HG02610 (cell line): ENCODE results near the gene LLCFC1.

Source experiments
- ATAC-seq: cut with Tn5 transposase; IDR thresholded peaks from one replicate; pipeline ENCODE4 v1.9.1; 2021; ENCODE audit warnings: mild to moderate bottlenecking, moderate library complexity; ENCODE audit not compliant: unreplicated experiment

The LLCFC1 gene

DNA sequence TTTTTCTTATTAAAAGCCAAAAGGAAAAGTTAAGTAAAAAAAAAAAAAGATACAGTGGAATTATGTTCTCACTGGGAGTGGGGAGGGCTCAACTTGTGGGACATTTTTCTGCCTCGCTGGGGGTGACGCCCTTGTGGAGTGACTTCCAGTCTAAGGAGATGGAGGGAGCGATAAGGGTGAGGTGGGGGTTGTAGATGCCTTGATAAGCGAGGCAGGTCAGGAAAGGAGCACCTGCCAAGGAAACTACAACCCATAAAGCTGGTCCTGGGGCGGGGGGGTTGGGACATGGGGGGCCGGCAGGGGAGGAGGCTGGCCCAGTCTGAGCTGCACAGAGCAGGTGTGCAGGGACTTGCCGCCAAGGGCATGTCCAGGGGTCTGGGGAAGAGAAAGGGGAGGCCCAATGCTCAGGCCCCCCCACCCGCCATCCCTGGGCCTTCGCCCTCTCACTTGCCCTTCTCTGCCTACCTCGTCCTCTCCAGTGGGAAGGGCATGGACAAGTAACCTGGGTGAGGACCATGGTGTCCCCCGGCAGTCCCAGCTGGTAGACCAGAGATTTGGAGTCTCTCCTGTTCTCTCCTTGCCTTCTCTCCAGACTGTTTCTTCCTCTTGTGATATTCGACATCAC, 3.2 kb upstream of the LLCFC1 start:
- no peak for ATAC-seq

DNA sequence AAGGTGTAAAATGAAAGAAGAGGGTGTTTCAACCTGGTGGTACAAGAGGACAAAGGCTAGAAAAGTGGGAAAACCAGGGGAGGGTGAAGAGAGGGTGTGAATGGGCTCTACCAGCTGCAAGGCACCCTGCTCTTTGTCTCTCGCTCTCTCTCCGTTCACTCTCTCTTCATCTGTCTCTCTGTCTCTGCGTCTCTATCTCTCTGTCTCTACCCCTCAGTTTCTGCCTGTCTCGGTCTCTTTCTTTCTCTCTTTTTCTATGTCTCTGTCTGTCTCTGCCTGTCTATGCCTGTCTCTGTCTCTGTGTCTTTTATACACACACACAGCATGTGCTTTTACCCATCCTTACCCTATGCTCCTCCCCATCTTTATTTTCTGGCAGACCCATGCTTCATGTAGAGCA, 673 bp upstream of the LLCFC1 start:
- ATAC-seq = no peak

DNA sequence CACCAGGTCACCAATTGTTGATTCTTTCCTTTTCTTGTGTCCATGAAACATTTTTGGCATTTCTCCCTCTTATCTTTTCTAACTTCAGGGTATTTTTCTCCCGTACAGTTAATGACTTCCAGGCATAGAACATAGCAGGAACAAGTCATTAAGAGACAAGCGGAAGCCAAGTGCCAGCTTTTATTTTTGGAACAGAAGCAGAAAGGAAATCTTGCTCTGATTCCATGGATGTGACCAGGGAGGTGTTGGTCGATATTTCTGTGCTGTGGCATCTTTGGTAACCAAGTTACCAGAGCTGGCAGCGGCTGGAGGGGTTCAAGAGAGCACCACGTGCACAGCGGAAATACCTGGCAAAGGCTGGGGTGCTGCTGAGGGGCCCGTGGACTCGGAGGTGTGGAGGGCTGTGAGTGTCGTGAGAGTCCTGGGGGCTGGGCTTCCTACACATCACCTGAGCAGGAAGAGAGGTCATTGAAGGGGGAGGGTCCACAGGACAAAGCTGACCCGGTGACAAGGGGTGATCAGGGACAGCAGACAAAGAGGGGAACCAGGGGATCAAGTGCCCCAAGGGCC, 1.8 kb downstream of the LLCFC1 start:
- ATAC-seq = no peak

DNA sequence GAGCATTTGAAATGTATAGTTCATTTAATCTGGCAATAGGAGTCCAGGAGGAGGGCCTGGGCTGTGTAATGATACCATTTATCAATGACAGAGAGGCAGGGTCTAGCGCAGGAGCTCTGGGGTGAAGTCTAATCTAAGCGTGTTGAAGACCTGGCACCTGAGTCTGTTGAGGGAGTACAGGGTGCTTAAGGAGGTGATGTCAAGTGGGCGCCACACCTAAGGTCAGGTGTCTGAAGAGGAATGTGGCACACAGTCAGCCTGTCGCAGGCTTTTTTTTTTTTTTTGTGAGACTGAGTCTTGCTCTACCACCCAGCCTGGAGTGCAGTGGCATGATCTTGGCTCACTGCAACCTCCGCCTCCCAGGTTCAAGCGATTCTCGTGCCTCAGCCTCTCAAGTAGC, 2.3 kb downstream of the LLCFC1 start:
- no peak for ATAC-seq

DNA sequence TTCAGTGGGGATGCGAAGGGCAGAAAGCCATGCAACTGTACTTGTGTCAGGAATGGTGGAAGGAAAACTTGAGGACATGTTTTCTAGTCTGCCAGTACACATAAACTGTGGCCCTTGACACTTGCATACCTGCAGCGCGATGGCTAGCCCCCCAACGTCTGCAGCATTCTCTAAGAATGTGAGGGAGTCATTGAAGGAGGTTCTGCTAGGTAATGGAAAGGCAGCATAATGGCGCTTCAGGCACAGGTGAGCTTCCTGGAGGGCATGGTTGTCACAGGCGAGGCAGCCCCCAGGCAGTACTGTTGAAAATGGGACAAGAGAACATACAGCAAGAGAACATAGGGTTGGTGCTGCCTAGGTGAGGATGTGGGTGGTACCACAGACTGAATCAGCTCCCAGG, 3.5 kb downstream of the LLCFC1 start:
- no peak for ATAC-seq

DNA sequence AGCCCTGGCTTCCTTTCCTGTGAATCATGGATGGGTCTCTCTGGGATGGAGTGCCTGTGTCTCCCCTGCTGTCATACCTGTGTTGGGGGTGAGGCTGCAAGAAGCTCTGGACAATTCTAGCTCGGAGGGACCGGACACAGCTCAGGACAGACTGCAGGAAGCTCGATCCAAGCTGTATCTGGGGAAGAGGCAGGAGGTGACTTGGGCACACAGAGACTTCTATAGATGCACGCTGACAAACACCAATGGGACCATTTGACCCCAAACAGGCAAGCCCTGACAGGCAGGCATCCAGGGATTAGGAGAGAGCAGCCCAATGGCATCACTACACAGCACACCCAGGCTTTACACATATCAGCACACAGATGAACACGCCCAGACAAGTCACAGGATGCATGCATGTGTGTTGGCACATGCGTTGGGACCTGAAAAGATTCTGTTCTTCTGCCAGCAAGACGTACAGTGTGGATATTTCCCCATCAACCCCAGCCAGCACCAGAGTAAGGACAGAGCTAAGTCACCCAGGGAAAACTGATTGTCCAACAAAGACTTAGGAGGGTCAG, 4.5 kb downstream of the LLCFC1 start:
- no peak for ATAC-seq

DNA sequence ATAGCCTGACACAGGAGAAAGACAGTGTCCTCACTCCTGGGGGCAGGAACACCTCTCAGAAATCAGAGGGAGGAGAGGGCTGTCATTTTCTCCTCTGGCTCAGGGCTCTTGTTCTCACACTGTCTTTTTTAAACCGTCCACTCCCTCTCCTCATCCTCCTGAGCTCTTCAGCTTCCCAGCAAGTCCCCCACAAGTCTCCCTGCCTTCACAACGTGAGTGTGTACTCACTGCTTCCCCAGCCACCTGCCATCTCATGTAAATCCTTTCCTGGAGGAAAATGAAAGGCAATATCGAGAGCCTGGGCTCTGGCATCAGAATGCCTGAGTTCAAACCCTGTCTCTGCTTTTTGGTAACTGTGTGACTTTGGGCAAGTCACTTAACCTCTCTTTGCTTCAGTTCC, 5.7 kb downstream of the LLCFC1 start:
- ATAC-seq = no peak

DNA sequence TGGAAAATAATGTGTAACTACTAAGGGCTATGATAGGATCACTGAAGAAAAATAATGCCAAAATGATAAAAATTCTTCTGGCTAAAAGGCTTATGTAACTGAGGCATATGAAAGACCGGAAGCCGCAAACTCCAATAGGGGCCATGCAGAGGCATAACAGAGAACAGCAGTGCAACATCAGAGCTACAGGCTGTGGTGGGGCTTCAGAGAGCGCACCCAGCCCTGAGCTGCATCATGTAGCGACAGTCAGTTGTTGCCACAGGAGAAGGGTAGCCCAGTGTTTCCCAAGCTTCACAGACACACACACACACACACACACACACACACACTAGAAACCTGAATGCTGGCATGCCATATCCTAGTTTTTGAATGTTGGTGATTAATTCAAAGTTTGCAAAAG, 9.3 kb downstream of the LLCFC1 start:
- ATAC-seq = no peak

DNA sequence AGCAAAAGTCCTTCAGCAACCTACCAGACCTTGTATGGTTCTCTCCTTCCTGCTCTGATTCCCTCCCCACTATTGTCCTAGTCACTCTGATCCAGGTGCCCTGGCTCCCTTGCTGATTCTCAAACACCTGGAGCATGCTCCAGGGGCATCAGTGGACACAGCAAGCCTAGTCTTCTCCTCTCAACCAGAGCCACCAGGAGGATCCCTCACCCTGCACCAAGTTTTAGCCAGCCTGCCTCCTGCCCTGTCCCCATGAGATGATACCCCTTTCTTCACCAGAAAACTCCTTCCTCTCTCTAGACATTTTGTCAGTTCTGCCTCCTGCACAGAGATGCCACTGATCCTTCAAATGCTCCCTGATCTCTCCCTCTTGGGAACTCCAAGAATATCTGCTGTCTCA, 11.0 kb downstream of the LLCFC1 start:
- no peak for ATAC-seq

DNA sequence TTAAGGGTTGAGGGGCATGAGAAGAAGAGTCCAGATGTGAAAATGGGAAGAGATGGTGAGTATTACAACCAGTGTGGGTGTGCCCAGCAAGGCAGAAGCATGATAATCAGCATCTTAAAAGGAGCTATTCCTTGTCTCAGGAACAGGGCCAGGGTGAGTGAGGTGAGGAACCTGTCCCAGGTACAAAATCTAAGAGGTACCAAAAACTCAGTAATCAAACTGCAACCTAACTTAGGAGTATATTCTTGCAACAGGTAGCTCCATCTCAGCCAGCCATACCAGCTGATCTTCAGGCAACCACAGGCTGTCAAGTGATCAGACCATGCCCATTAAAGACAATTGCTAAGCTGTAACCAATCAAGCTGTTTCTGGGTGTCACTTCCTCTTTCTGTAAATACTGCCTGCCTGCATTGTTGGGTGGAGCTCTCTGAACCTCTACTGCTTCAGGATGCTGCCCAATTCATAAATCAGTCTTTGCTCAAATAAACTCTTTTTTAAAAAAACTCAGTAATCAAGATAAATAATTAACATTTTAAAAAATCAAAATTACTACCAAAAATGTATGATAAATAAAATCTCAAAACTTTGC, 15.5 kb downstream of the LLCFC1 start:
- ATAC-seq = no peak

DNA sequence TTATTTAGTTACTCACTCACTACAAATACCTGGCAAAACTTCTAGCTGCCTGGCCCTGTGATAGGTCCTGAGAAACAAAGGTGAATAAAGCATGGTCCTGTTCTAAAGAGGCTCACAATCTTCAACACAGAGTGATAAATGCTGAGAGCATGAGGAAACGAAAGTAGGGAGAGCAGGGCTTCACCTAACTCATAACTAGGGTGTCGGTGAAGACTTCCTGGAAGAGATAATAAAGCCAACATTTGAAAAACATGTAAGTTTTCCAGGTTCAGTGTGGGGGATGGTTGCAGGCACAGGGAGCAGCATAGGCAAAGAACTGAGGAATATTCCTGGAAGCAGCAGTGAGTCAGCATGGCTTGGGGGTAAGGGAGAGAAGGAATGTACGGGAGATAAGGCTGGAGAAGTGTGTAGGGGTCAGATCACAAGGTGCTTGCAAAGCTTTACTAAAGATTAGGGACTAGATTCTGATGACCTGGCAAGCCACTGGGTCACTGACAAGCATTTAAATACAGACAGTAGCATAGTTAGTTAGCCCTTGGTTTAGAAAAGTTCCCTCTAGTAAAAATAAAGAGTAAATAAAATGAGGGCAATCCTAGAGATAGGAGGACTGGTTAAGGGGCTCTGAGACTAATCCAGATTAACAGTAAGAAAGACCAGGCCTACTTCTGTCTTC, 17.8 kb downstream of the LLCFC1 start:
- ATAC-seq = no peak

DNA sequence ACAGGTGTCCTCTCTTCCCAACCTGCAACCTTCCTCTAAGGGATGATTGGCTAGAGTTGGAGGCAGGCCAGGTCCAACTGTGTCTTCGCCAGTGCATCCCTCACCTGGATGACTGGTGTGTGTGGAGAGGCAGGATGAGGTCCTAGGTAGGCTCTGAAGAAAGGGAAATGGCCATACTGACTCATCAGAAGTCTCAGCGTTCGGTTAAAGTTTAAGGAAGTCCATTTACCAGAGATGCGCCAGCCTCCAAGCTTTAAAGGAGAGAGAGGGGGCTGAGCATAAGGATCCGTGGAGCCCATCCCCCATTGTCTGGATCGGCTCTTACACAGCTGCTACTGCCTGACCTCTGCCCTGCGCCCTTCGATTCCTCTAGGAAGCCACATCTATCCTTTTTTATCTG, 18.4 kb downstream of the LLCFC1 start:
- no peak for ATAC-seq

DNA sequence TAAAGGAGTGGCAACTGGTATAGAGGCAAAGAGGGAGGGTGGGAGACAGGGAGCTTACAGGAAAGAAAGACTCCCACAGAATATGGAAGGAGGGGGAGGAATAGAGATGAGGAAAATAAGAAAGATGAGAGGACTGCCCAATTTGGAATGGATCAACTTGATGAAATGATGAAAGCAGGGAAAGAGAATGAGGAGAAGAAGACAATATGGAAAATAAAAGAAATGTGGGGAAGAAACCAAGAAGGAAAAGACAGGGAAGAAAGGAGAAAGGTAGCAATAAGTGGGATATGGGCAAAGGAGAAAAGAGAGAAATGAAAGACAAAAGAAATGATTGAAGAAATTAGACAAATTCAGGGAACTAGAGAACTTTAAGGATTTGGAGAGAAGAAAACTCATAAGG, 19.9 kb downstream of the LLCFC1 start:
- ATAC-seq = no peak

DNA sequence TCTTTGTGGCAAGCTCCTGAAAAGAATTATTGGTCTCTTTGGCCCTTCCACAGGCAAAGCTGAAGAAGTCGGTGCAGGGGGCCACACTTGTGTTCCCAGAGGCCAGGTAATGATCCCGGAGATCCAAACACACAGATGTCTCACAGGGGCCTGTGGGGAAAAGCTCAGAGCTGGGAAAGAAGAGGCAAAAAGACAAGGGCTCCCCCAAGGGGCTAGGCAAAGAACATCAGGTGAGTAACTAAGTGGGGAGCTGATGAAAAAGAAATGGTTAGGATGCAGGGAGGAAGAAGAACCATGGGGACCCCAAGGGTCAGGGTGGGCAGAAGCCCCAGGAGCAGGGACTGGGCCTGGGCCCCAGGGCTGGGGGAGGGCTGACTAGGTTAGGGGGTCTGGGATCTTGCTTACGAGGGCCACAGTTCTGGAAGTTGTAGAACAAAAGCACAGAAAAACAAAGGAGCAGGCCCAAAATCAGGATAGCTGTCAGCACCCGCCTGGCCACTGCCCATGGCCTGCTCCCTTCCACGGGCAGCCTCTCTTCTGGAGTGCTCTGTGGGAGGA, 21.8 kb downstream of the LLCFC1 start:
- ATAC-seq = no peak

DNA sequence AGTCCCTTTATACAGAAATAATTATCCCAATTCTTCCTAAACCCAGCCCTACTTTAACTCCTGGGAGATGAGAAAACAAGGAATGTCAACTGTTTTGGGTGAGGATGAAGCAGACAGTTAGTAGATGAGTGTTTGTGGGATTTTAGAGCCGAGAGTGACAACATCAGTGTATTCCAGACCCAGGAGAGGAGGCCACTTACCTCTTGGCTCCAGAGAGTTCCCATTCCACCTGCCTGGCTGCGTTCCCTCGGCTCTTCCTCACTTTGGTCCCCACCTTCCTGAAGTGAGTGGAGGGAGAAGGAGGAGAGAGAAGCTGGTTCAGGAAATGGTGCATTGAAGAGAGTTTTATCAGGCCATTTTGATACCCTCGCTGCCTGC, 22.3 kb downstream of the LLCFC1 start:
- no peak for ATAC-seq

DNA sequence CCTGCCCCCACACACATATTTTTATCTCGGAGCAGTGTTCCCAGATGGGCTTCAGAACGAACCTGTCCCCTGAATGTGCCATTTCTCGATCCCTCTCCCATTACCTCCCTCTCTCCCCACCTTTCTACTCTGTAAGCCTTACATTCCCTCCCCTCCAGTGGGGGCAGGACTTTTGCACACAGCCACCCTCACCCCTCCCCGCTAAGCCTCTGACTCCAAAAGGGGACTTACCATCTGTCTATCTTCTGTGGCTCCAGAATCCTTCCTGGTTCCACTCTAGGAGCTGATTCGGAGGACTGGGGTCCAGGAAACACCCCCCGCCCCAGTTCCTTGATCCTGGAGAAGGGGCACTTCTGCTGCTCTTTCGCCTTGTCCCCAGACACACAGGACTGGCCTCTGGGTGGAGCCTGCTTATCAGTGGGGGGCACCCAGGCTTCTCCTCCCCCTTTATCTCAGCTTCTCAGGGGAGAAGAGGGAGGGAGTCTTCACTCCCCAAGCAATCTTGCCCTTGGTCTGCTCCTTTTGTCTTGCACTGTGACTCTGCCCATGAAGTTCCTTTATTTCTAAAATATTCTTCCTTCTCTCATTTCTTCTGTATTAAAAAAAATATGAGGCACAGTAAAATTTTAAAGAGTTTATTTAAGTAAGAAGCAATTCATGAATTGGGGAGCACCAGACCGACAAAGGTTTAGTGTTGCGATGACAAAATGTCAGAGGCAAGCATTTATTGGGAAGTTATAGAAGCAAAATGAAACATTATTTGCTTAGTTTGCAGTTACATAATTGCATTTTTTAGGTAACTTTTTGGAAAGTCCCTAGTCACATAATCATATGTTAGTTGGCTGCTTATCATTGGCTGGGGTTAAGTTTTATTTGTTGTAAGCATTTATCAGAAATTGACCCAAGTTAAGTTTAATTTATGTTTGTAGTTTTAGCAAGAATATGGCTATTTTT, 23.0 kb downstream of the LLCFC1 start, which contains the start of gene KEL:
Gene KEL, minus strand, starts transcription at position 391 of the 954 bp plus-strand sequence. Its CDS starts 157 bp downstream, at position 234.
- no peak for ATAC-seq

DNA sequence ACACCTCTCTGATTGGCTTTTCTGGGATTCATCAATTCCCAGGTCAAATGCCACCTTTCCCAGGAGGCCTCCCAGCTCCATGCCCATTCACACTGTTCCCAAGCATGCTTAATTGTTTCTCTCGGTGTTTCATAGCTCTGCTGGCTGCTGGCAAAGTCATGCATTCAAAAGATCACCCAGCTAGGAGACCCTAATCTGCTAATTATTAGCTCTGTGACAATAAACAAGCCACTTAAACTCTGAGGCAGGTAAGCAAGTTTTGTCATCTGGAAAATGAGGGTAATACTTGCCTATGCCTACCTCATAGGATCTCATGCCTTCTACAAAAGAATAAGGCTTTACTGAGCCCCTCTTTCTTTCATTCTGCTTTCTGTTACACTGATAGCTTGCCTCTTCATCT, 23.7 kb downstream of the LLCFC1 start:
- ATAC-seq = no peak

DNA sequence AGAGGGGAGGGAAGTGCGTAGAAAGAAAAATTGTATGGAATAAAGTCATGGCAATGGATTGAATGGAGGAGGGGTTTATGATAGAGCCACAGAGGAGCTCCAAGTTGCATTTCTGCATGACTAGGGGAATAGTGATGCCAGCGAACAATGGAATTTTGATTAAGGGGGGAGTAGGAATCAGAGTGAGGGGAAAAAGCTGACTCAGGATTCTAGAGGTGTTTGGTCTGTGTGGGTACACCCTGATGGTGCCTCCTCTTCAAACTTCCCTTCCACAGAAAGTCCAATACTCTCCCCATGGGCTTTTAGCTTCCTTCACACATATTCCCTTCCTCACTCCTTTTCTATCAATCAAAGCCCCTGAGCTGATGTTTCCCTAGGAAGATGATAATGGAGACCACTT, 24.7 kb downstream of the LLCFC1 start:
- ATAC-seq = no peak

DNA sequence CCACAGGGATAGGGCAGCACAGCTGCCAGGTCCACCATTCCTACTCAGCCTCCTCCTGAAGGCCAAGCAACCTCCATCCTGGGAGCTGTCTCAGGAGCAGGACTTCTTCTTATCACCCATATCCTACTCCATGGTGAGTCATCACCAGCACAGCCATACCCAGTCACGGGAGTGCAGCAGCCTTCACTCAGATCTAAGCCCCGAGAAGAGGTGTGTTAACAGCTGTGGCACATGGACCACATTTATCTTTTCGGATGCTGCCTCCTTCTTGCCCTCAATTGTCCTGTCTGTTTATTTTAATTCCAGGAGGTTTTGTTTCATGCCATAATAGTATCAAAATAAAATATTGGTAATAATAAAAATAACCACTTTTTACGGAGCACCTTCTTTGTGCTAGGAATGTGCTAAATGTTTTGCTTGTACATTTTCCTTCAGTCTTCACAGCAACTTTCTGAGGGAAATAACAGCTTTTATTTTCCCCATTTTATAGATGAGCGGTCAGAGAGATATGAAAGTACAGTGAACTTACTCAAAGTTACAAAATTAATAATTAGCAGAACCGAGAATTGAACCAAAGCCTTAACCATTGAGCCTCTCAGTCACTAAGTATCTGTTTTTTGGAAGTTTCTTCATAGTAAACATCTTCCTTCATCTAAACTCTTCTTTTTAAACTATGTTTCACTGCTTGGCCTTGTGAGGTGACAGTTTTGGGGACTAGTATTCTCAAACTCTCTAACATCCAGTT, 25.4 kb downstream of the LLCFC1 start:
- no peak for ATAC-seq

DNA sequence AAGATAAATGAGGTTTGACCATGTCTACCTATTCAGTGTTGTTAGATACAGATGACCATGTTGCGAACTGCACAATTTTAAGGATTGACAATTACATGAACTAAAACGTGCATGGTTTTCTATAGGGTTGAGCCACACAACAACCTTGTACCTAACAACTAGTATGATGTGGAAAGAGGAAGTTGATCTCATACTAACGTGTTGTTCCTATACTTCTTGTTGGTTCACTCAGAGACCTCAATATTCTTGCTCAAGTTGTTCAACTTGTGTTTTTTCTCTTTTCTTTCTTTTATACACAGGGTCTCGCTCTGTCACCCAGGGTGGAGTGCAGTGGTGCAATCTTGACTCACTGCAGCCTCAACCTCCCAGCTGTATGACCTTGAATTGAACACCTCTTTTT, 28.9 kb downstream of the LLCFC1 start:
- ATAC-seq = no peak
